ENCODE measurements around the gene DDX3X.
"Not testable (repeated sequence)": the region's sequence is repeated elsewhere in the genome, so short reads cannot be mapped to it uniquely, and the experiment has no call there.

The DDX3X gene

DNA sequence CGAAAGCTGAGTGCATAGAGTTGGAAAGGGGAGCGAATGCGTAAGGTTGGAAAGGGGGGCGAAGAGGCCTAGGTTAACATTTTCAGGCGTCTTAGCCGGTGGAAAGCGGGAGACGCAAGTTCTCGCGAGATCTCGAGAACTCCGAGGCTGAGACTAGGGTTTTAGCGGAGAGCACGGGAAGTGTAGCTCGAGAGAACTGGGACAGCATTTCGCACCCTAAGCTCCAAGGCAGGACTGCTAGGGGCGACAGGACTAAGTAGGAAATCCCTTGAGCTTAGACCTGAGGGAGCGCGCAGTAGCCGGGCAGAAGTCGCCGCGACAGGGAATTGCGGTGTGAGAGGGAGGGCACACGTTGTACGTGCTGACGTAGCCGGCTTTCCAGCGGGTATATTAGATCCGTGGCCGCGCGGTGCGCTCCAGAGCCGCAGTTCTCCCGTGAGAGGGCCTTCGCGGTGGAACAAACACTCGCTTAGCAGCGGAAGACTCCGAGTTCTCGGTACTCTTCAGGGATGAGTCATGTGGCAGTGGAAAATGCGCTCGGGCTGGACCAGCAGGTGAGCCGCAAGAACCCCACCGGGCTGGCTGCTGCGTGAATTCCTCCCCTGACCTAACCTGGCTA lies at the start of gene DDX3X:
DDX3X (plus strand) TSS at position 419 of the 619 bp plus-strand sequence; CDS start at position 510, 91 bp downstream.
- DNase-seq (ENCODE audit: low read depth) = no peak

DNA sequence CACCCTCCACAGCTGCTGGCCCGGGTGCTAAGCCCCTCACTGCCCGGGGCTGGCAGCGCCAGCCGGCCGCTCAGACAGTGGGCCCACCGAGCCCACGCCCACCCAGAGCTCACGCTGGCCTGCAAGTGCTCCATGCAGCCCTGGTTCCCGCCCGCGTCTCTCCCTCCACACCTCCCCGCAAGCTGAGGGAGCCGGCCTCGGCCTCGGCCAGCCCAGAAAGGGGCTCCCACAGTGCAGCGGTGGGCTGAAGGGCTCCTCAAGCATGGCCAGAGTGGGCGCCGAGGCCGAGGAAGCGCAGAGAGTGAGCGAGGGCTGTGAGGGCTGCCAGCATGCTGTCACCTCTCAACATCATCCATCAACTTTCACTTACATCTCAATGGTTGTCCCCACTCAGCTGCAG lies 48.0 kb upstream of the DDX3X start:
- not testable (repeated sequence) for DNase-seq (ENCODE audit: low read depth)

DNA sequence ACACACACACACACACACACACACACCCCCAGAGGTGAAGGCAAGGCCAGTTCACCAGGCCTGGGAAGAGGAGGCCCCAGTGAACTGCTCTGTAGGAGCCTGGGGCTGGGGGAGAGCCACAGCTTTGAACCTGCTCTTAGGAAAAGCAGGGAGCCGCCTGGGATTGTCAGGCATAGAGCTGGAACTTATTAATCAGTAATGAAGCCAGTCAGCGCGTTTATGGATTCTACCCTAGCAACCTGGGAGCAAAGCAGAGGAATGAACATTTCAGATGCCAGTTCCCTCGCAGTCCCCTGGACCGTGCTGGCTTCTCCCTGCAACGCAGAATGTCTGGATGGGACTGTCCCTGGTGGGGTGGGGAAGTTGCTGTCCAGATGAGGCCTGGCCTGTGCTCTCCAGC lies 45.3 kb upstream of the DDX3X start:
- DNase-seq (ENCODE audit: low read depth) = no peak

DNA sequence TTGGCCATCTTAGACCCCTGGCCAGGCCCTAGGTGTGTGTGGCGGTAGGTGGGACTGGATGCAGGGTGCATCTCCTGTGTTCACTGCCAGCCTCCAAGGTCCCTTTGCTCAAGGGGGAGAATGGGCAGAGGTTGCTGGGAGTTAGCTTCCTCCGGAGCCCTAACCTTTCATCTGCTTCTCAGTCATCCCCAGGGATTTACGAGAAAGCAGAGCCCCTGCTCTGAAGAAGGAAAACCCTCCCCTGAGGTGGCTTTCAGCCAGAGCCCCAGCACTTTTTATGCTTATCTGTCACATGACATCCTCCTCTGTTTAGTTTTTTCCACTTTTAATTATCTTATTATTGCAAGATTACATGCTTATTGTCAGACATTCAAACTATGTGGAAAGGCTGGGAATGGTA lies 44.9 kb upstream of the DDX3X start:
- no peak for DNase-seq (ENCODE audit: low read depth)

DNA sequence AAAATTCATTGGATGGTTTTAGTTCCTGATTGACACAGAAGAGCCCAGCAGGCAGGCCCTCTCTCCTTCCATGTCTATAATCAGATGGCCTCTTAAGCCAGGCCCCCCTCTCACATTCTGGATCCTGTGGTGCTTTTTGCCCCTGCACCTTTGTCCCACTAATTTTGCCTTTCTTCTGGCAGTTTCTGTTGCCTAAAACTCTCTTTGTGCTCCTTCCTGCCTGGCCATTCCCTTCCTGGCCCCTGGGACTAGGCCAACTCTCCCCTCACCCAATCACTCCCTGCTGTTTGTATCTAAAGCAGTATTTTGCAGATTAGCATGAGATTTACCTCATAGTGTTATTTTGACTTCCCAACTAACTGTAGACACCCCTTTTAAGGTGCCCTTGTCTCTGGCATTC lies 42.7 kb upstream of the DDX3X start:
- no peak for DNase-seq (ENCODE audit: low read depth)

DNA sequence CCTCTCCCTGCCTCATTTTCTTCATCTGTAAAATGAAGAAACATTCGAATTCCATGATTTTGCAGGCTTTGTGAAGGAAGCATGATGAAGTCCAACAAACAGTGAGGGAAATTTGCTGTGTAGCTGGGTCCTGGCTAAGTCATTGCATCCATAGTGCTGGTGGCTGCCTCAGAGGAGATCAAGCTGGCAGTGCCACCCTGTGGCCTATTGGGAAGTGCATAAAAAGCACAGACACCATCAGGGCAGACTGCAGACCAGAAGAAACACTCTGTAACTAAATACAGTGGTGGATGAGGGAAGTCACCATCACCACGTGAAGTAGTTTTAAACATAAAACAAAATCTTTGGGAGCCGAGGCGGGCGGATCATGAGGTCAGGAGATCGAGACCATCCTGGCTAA lies 40.7 kb upstream of the DDX3X start:
- no peak for DNase-seq (ENCODE audit: low read depth)

DNA sequence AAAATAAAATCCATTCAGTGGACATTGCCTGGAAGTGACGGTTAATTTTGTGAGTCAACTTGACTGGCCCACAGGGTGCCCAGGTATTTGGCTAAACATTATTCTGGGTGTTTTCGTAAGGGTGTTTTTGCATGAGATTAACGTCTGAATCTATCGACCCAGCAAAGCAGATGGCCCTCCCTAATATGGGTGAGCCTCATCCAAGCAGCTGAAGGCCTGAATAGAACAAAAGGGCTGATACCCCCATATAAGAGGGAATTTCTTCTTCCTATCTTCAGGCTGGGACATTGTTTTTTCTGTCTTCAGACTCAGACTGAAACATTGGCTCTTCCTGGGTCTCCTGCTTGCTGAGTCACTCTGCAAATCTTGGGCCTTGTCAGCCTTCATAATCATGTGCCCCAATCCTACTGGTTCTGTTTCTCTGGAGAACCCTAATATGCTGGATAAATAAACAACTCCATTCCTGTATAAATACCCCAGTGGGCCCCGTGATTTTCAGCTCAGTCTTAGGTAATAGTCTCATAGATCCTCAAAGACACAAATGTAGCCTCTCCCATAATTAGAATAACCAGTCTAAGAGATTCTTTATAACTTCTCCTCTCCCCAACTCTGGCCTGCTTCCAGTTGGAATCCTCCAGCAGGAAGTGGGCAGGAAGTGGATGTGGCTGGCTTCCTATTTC lies 33.1 kb upstream of the DDX3X start:
- no peak for DNase-seq (ENCODE audit: low read depth)

DNA sequence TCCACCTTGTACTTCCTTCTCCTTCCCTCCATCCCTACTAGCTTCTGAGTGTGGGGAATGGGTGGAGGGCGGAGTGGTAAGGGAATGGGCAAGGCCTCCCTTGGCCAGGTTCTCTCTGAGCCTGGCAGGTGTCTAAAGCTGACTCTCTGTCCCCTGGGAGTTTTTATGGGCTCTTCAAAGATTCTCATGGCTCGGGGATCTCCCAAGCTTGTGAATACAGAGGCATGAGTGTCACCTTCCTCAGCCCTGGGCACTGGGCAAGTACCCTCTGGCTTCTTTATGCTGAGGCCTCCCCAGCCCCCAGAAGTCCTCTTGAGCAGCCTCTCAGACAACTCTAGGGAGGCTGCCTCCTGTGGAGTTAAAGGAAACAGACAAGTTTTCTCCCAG lies 32.5 kb upstream of the DDX3X start:
- DNase-seq (ENCODE audit: low read depth) = no peak

DNA sequence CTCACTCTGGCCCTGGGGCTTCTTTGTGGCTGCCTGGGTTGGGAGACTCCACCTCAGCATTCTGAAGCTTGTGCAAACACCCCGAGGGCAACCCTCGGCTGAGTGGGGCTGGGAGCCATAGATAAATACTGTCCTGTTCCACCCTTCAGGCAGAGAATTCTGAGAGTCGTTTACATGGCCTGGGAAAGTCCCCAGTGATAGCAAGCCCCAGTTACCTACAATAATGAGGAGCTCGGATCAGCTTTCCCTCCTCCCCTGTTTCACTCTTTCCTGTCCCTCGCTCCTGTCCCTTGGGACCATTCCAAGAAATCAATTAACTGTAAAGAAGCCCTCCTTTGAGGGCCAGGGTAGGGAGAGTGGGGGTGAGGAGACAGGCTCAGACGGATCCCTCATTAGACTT lies 31.6 kb upstream of the DDX3X start:
- no peak for DNase-seq (ENCODE audit: low read depth)

DNA sequence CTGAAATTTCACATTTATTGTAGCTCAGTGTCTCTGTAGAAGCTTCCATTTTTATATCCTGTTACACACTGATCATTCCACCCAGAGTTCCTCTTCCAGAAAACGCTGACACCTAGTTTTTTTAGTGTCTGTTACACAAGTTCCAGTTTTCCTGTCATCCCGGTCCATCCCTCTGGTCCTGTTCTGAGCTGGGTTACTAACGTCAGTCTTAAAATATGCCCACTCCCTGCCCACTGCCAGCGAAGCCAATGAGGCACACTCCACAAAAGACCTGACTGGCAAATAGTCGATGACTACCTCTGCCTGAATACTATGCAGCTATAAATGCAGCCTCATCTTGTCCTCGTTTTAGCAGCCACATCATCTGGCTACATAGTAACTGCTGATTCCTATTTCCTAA lies 30.9 kb upstream of the DDX3X start:
- peak; percentile 46 for DNase-seq (ENCODE audit: low read depth)

DNA sequence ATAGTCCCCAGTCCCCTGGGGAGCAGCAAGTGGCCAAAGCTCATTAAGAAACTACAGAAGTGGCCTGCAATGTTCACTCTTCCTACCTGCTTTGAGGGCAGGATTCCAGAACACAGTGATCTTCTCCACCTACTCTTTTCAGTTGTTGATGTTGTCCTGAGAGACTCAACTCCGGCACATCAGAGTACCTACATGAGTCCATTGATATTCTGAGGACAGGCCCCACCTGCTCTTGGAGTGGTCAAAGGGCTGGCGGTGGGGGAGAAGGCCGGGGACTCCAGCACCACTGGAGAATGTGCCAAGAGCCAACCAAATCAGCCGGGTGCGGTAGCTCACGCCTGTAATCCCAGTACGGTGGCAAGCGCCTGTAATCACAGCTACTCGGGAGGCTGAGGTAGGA lies 29.8 kb upstream of the DDX3X start:
- no peak for DNase-seq (ENCODE audit: low read depth)

DNA sequence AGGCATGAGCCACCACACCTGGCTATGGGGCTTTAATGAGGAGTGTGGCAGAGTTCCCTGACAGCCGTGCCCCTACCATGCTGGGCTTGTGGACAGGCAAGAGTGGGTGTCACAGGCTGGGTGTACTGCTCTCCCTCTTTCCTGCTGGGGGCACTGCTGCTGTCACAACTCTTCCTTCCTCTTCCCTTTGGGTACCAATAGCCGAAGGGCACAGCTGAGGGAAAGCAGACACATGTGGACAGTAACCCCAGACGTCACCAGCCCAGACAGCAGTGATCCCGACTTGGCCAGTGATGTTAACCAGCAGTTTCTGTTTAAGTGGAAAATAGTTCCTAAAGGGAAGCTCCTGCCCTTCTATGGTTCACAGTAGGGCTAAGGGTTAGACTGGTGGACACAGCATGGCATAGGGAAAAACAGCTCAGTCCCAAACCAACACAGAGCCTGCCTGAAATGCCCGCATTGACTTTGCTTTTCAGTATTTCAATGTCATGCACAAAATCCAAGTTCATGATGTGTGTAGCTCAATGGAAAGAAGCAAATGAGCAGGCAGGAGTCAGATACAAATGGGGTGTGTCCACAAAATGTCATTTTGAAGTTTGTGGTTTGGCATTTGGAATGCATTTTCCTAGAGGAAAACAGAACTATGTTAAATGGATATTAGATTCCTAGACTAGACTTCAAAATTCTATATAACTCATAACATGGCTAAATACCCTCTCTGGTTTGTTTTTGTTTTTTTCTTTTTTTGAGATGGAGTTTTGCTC lies 24.9 kb upstream of the DDX3X start:
- DNase-seq (ENCODE audit: low read depth) = no peak

DNA sequence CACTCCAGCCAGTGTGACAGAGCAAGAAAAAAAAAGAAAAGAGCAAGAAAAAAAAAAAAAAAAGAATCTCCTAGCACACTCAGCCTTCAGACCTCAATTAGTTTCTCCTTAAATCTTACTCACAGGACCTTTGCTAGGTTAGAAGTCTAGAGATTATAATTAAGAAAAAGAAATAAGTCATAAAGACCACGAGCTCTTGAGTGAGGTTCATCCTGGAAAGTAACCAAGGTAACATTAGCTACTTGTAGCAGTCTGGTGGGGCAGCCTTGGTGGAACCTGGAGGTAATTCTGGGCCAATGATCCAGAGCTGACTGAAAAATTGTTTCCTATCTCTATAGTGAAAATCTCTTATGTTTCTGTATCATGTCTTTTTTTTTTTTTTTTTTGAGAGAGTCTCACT lies 21.2 kb upstream of the DDX3X start:
- no peak for DNase-seq (ENCODE audit: low read depth)

DNA sequence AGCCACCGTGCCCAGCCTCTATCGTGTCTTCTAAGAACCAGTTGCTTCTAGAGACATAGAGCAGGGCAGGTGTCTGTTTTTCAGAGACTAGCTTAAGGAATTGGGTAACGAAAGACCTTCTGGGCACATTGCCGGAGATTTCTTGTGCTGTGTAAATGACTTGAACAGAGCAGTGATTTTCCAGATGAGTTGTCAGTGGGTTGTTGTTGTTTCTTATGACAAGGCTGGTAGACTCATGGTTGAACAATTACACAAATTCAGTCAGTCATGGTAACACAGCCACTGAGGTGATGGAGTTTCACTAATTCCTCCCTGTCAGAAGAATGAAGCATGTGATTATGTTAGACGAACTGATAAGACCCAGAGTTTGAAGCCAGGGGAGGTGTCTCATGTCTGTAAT lies 20.5 kb upstream of the DDX3X start:
- peak; percentile 74 for DNase-seq (ENCODE audit: low read depth)

DNA sequence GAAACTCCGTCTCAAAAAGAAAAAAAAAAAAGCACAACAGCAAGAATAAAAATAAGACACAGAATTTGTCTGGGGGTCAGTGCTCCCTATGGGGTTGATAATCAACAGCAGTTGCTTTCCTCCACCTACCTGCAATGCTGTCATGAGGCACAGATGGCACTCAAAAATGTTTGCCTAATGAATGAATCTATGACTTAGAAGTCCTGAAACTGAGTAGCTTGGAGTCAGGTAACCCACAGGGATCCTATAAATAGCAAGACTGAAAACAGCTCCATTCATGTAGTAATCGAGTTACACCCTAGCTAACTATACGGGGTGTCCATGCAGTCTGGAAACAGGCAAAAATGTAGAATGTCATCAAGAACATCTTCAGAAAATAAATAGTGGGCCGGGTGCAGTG lies 19.8 kb upstream of the DDX3X start:
- no peak for DNase-seq (ENCODE audit: low read depth)

DNA sequence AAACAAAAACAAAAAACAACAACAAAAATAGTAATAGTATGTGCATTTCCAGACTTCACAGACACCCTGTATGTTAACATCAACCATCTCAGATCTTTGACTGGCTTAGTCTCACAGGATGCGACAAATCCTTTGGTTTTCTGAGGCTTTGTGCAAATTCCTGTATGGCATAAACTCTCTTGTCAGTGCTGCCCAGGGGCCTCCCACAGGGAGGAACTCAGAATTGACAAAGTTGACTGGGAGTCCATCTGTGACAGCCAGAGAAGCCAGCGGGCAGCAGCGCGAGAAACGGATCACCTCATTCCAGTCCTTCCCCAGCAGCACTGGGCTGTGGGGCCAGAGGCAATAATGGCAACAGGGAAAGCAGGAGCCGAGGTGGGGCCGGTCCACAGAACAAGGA lies 19.1 kb upstream of the DDX3X start:
- no peak for DNase-seq (ENCODE audit: low read depth)

DNA sequence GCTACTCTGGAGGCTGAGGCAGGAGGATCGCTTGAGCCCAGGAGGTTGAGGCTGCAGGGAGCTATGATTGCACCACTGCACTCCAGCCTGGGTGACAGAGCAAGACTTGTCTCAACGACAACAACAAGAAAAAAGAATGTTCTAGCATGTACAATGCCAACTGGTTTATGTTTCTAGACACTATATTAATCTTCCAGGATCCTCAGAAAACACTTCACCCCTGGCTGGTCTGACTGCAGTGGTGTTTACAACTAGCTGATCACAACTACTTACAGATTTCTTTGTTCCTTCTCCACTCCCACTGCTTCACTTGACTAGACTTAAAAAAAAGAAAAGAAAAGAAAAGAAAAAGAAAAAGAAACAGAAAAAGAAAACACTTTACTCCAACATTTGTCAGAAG lies 17.7 kb upstream of the DDX3X start:
- not testable (repeated sequence) for DNase-seq (ENCODE audit: low read depth)

DNA sequence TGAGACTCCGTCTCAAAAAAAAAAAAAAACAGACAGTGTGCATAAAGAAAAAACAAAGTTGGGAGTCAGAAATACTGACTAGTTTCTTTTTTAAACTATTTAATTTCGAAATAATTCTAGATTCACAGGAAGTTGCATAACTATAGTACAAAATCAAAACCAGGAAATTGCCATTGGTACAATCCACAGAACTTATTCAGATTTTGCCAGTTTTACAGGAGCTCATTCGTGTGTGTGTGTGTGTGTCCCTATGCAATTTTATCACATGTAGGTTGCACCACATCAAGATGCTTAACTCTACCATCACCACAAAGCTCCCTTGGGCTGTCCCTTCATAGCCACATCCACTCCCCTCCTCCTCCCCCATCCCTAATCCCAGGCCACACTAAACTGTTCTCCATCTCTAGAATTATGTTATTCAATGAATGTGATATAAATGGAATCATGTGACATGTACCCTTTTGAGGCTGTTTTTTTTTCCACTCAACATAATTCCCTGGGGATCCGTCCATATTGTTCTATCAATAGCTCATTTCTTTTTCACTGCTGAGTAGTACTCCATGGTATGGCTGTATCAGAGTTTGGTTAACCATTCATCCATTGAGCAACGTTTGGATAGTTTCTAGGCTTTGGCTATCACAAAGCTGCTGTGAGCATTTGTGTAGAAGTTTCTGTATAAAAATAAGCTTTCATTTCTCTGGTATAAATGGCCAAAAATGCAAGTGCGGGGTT lies 16.3 kb upstream of the DDX3X start:
- DNase-seq (ENCODE audit: low read depth) = no peak

DNA sequence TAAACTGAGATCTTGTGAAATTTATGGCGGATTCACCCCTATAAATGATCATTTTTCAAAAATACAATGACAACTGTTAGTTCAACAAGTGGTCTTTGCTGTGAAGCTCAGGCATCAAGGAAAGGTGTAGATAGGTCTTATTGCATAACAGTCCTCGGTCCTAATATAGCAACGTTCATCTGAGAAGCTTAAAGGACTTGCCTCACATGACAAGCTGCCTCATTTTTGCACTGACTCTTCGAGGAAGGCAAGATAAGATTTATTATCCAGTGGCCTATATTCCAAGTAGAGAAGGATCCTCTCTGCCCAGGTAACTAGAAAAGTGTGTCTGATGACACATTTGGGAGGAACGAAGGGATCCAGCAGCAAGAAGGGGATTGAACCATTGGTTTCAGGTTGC lies 13.6 kb upstream of the DDX3X start:
- no peak for DNase-seq (ENCODE audit: low read depth)

DNA sequence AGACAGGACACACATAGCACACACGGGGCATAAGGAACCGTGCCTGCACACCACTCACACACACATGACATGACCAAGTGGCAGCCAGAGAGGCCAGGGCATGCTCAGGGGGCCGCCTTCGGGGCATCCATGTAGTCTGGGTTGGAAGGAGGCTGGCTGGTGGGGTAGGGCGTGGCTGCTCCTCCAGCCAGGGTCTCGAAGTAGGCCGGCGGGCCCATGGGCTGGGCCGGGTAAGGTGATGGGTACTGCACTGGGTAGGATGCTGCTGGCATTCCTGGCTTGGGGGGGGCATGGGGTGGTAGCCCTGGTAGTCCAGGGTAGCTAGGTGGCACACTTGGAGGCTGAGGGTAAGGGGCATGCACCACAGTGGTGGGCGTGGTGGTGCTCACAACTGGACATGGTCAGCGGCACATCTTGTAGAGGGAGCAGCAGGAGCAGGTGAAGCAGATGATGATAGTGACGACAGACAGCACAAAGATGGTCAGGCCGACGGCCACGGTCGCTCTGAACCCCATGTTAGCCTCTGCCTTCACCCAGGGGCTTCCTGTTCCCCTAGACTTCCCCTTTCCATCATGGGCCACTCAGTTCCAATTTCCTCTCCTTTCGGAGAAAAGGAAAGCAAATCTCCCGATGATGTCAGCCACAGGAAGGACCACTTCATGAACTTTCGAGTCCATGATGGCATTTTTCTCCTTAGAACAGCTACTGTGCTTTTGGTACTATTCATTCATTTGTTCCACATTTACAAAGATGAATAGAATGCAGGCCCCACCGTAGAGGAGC lies 10.9 kb upstream of the DDX3X start:
- DNase-seq (ENCODE audit: low read depth) = no peak

DNA sequence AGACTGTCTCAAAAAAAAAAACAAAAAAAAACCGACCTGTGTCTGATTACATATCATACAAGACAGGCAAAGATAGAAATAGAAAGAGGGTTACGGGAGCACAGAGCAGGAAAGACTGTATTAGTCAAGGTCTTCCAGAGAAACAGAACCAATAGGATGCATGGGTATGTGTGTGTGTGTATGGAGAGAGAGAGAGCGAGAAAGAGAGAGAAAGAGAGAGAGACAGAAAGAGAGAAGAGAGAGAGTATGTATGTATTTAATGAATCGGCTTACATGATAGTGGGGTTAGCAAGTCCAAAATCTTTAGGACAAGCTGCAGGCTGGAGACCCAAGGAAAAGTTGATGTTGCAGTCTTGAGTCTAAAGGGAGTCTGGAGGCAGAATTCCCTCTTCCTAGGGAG lies 7.5 kb upstream of the DDX3X start:
- DNase-seq (ENCODE audit: low read depth) = no peak

DNA sequence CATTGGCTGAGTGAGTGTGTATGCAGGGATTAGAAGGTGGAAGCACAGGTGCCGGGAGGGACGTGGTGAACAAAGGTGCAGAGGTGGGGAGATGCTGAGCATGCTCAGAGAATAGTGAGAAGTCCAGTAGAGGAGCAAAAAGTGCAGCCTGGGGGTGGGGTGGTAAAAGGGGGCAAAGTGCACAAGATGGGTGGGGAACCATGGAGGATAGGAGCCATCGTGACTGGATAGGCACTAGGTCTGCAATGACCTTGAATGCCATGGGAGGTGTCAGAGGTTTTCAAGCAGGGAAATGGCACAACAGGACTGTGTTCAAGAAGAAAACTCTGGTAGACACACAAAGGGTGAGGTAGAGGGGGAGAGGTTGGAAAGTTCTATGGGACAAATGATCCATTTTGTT lies 6.6 kb upstream of the DDX3X start:
- no peak for DNase-seq (ENCODE audit: low read depth)
